Measurements from ENCODE around the gene SMIM22. TPM values are rescaled to one million over a fixed set of nuclear protein-coding genes. Genes with fewer than 3 reads are reported as not detected.

The SMIM22 gene
- total and polyA plus RNA-seq, 4 donors = 0.49 to 1.2 (median 0.72) TPM; not detected in 1

- H3K27ac ChIP-seq (ENCODE audit: low read depth in 1 of 2, low read length in 2 of 2) = peak within 1 kb of the TSS; percentile 70
- TF ChIP-seq HNF4G (IDR thresholded peaks at IDR 0.05) (no peak), GABPA (IDR thresholded peaks at IDR 0.05 in 1 of 2, conservative IDR thresholded peaks at IDR 0.05 in 1 of 2) (peak in 1 of 2 donors; percentile 8), JUND (IDR thresholded peaks at IDR 0.05) (no peak), RXRA (IDR thresholded peaks at IDR 0.05) (peak; percentile 39 to 58), YY1 (IDR thresholded peaks at IDR 0.05) (peak; percentile 20), FOXA1 (IDR thresholded peaks at IDR 0.05) (no peak), RAD21 (IDR thresholded peaks at IDR 0.05) (peak in 1 of 2 donors; percentile 22), SP1 (IDR thresholded peaks at IDR 0.05) (peak; percentile 37), REST (IDR thresholded peaks at IDR 0.05) (peak; percentile 33)
- peak within 1 kb of the TSS; percentile 73 to 89 (median 87) for H3K4me3 ChIP-seq (ENCODE audit: low read depth in 1 of 3, low read length in 3 of 3)
- peak within 1 kb of the TSS; percentile 30 to 72 for H3K9ac ChIP-seq (ENCODE audit: low read depth in 1 of 2, low read length in 2 of 2)
- H3K4me1 ChIP-seq (ENCODE audit: control insufficient read depth in 4 of 4, insufficient read depth in 4 of 4, low read length in 3 of 4) = peaks cover 0 to 37% (median 11%) of the 10 kb centered on the region in 4 donors
- under 1% methylated on average over 70 of the region's 70 CpGs for WGBS
- H3K36me3 ChIP-seq (ENCODE audit: control insufficient read depth in 4 of 4, insufficient read depth in 3 of 4, low read depth in 1 of 4, low read length in 3 of 4) = peaks cover 5 to 22% (median 11%) of the 10 kb centered on the region in 4 donors
- peak; percentile 80 for DNase-seq (ENCODE audit: low spot score)
- H3K27me3 ChIP-seq (ENCODE audit: control insufficient read depth in 4 of 4, insufficient read depth in 4 of 4, low read length in 3 of 4) = no peaks in the 10 kb centered on the region
- no peaks in the 10 kb centered on the region for H3K9me3 ChIP-seq (ENCODE audit: control insufficient read depth in 4 of 4, low read length in 3 of 4)
Measured at GRCh38 chr16:4801962-4802658, 6.9 kb downstream of the SMIM22 start, which contains the start of gene ROGDI. ROGDI (minus strand) TSS chr16:4802633; CDS start chr16:4802571, 62 bp downstream.

GRCh38 chr16:4802659-4803287, 7.6 kb downstream of the SMIM22 start:
- Histone ChIP-seq H3K27ac (ENCODE audit: low read depth in 1 of 2, low read length in 2 of 2) (peak overlapping the region; percentile 47 to 70), H3K4me1 (ENCODE audit: control insufficient read depth in 4 of 4, insufficient read depth in 4 of 4, low read length in 3 of 4) (peaks cover 0 to 37% (median 11%) of the 10 kb centered on the region in 4 donors), H3K27me3 (ENCODE audit: control insufficient read depth in 4 of 4, insufficient read depth in 4 of 4, low read length in 3 of 4) (no peaks in the 10 kb centered on the region), H3K9ac (ENCODE audit: low read depth in 1 of 2, low read length in 2 of 2) (peak overlapping the region in 1 of 2 donors; percentile 11), H3K4me3 (ENCODE audit: low read depth in 1 of 3, low read length in 3 of 3) (peak overlapping the region; percentile 73 to 89 (median 87)), H3K9me3 (ENCODE audit: control insufficient read depth in 4 of 4, low read length in 3 of 4) (no peaks in the 10 kb centered on the region), H3K36me3 (ENCODE audit: control insufficient read depth in 4 of 4, insufficient read depth in 3 of 4, low read depth in 1 of 4, low read length in 3 of 4) (peaks cover 6 to 23% (median 10%) of the 10 kb centered on the region in 4 donors)
- DNase-seq (ENCODE audit: low spot score) = peak; percentile 93
- WGBS = under 1% methylated on average over 59 of the region's 59 CpGs
- TF ChIP-seq EGR1 (IDR thresholded peaks at IDR 0.05; ENCODE audit: low read depth in 2 of 2) (no peak), SP1 (IDR thresholded peaks at IDR 0.05) (peak; percentile 76)

- Histone ChIP-seq H3K9ac (ENCODE audit: low read depth in 1 of 2, low read length in 2 of 2) (no peak overlapping the region), H3K4me1 (ENCODE audit: control insufficient read depth in 4 of 4, insufficient read depth in 4 of 4, low read length in 3 of 4) (peaks cover 0 to 37% (median 11%) of the 10 kb centered on the region in 4 donors), H3K36me3 (ENCODE audit: control insufficient read depth in 4 of 4, insufficient read depth in 3 of 4, low read depth in 1 of 4, low read length in 3 of 4) (peaks cover 6 to 21% (median 9%) of the 10 kb centered on the region in 4 donors), H3K27me3 (ENCODE audit: control insufficient read depth in 4 of 4, insufficient read depth in 4 of 4, low read length in 3 of 4) (no peaks in the 10 kb centered on the region), H3K9me3 (ENCODE audit: control insufficient read depth in 4 of 4, low read length in 3 of 4) (no peaks in the 10 kb centered on the region), H3K27ac (ENCODE audit: low read depth in 1 of 2, low read length in 2 of 2) (peak overlapping the region in 1 of 2 donors; percentile 47), H3K4me3 (ENCODE audit: low read depth in 1 of 3, low read length in 3 of 3) (no peak overlapping the region)
- TF ChIP-seq JUND (IDR thresholded peaks at IDR 0.05) (no peak), HNF4G (IDR thresholded peaks at IDR 0.05) (no peak), MAX (IDR thresholded peaks at IDR 0.05) (no peak), GABPA (IDR thresholded peaks at IDR 0.05 in 1 of 2, conservative IDR thresholded peaks at IDR 0.05 in 1 of 2) (no peak), YY1 (IDR thresholded peaks at IDR 0.05) (no peak), CTCF (IDR thresholded peaks at IDR 0.05; ENCODE audit: low read depth, low read length, missing input control) (no peak), EGR1 (IDR thresholded peaks at IDR 0.05; ENCODE audit: low read depth in 2 of 2) (no peak), RXRA (IDR thresholded peaks at IDR 0.05) (no peak), TAF1 (conservative IDR thresholded peaks at IDR 0.05) (no peak), REST (IDR thresholded peaks at IDR 0.05) (no peak), NR2F2 (IDR thresholded peaks at IDR 0.05) (no peak)
- no peak for DNase-seq (ENCODE audit: low spot score)
- 62% methylated on average over 8 of the region's 8 CpGs for WGBS
Measured at GRCh38 chr16:4803401-4803844, 8.3 kb downstream of the SMIM22 start.

Data from liver (tissue), 9 donors.